ENCODE measurements around the gene CHAT.

The CHAT gene

GRCh38 chr10:49632406-49633317 lies 18.8 kb downstream of the CHAT start:
- no peak for DNase-seq

DNA sequence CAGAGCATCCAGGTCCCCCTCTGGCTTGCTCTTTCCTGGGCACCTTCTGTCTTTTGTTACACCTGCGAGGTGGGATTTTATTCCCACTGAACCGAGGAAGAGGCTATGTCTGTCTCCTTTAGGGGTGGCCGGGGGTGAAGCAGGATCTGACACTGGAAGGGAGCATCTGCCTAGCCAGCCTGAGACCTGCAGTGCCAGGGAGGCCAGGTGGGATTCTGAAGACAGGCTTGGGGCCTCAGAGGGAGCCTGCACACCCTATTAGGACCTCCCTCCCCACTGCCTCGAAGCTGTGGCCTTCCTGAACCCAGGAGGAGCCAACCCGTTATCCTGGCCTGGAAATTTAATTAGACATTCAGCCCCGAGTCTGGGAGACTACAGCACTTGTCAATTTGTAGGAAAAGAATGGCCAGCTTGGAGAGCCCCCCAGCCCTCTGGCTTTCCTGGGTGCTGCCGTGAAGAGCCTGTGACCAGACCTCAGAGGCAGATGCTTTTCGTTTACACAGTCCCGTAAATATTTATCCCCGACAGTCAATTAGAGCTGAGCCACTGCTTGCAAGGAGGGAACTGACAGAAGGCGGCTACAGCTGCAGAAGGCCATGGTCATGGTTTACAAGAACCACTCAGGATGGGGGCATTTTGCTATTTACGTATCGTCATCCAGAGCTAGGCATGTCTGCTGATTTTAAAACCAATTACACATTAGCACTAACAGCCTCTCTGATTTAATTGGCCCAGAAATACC lies 19.7 kb downstream of the CHAT start:
- no peak for DNase-seq

DNA sequence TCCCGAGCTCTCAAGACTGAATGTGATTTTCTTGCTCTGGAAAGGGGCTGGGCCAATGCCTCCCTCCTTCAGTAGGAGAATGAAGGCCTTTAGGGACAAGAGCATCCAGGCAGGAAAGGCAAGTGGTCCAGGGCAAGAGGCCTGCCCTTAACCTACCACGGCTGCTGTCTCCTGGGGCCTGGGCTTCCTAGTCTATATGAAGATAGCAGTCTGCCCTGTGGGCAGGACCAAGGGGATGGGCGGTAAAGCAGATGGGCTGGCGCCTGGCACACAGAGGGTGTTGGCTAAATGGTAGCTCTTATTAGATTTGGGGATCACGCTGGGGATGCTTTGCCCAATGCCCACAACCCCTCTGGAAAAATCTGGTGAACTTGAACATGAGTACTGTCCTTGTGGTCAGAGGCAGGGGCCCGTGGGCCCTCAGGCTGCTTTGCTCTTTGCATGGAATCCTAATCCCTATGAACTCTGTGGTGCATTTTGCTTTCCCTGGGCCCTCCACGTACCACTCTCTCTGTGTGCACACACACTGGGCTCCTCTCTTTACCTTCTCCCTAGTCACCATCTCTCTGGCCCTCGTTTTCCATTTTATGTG lies 20.3 kb downstream of the CHAT start:
- DNase-seq: no peak

DNA sequence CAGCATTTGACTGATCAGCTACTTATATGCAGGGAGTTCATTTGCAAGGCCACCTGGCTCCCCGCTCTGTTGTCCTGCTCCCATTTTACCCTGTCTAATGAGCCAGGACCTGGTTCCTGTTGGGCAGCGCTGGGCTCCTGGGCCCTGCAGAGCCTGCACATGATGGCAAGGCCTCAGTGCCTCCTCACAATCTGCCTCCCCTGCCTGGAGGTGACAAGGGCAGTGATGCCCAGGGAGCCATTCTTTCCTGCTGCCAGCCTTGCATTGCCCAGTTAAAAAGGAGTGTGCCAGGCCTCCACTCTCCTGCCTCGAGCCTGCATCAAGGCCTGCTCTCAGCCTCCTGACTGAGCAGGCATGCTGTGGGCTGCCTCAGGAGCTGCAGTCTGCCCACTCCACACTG lies 28.5 kb downstream of the CHAT start:
- no peak for DNase-seq

GRCh38 chr10:49643241-49644034 lies 29.6 kb downstream of the CHAT start:
- no peak for DNase-seq

DNA sequence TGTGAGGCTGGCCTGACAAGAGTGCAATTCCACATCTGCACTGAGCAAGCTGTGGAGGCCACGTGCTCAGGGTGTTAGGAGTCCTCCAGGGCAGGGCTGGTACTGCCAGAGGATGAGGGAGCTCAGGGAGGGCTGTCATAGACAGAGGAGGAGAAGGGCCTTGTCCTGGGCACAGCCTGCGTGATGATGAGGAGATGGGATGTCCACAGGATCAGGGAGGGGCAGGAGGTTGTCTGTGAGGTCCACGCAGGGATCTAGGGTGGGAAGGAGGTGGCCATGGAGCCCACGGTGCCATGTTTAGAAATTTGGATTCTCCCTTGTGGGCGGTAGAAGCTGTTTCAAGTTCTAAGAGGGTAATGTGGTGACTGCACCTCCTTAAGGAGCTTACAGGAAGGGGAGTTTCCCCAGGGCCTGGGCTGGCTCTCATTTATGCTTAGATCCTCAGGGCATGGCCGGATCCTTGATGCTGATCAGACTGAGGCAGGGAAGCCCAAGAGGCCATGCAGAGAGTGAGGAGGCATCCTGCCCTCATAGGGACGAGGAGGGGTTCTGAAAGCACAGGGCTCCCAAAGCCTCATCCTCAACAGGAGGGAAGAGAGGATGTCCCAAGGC lies 30.3 kb downstream of the CHAT start:
- no peak for DNase-seq

- DNase-seq: no peak
Observed at GRCh38 chr10:49645417-49645816, 31.6 kb downstream of the CHAT start.

DNA sequence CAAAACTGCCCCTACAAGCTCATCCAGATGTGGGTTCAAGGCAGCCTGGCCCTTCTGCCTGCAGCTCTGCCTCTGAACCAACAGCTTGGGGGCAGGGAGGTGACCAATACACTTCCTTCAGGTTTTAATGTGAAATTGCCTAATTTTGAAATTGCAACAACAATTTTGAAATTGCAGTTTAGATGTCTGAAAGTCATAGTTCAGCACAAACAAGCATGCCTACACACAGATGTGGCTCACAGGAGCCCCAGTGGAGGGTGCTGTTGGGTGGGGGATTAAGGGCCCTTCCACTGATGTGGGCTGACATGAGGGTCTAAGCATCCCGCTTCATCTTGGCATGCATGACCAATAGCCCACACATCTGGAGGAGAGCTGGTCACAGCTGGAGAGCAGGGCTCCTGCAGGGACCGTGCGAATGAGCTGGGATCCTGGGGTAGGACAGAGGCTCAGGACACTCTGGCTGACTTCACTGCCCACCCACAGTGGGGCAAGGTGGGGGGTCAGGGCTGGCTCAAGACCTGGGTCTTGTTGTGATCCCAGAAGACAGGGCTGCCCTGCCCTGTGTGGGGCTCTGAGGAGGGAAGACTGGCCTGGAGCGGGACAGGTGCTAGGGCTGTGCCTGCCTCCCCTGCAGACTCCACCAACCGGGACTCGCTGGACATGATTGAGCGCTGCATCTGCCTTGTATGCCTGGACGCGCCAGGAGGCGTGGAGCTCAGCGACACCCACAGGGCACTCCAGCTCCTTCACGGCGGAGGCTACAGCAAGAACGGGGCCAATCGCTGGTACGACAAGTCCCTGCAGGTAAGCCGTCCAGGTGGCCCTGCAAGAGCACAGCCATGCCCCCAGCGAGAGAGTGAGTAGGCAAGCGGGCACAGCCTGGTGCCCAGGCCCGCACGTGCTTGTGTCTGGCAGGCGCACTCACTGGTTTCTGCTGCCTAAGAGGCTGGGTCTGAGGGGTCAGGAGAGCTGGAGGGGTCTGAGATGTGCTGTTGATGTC lies 32.3 kb downstream of the CHAT start:
- no peak for DNase-seq

GRCh38 chr10:49647554-49647953 lies 33.7 kb downstream of the CHAT start:
- DNase-seq: no peak

DNA sequence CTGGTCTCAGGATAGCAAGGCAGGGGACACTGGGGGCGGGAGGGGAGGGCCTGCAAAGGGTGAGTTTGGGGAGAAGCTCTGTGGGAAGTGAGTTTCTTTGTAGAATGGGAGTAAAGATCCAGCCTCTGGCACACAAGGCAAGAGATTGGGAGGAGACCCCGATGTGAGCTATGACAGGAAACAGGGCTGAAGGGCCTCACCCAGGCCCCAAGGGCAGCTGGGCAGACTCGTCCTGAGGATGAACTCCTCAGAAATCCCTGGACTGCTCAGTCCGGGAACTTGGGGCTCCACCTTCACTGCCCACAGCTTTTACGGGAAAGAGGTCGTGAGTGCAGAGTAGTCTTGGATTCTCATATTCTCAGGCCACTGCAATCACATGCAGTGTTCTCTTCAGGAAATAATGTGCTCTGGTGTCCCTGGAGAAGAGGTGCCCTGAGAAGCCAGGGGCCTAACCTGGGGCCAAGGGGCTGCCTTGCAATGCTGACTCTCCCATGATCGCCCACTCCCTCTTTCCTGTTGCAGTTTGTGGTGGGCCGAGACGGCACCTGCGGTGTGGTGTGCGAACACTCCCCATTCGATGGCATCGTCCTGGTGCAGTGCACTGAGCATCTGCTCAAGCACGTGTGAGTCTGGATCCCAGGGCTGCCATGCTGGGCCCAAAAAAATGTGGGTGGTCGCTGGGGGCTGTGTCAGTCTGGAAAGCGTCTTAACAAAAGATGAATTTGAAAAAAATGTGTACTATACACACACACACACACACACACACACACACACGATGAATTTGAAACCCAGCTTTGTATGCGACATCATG lies 34.4 kb downstream of the CHAT start:
- no peak for DNase-seq

GRCh38 chr10:49649294-49649693 lies 35.5 kb downstream of the CHAT start:
- no peak for DNase-seq

DNA sequence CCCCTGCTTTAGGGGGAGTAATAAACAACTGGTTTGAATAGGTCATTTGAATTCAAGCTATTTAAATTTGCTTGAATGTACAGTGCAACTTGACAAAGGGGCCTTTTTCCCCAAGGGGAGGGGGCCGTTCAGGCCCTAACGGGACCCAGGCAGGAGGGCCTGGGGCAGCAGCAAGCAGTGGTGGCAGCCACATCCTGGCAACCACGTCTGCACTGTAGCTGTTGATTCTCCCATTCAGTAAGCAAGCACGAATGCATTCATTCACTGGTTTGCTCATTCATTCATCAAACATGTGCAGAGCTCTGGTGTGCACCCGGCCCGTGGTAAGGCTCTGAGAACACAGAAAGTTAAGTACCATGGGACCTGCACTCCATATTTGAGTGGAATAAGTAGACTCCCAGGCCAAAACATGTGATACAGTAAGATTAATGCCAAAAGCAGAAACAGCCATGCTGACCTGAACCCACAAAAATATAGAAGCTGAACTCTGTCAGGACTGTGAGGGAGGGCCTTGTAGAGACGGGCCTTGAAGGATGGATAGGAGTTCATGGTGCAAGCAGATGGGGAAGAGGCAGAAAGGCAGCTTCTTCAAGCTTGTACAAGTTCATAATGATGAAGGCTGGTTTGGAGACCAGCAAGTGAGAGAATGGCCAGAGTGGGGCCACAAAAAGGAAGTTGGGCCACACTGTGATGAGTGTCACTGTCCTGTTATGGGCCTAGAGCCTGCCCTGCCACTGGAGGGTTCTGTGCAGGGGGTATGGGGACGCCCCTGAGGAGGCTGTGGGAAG lies 36.3 kb downstream of the CHAT start:
- DNase-seq: no peak

DNA sequence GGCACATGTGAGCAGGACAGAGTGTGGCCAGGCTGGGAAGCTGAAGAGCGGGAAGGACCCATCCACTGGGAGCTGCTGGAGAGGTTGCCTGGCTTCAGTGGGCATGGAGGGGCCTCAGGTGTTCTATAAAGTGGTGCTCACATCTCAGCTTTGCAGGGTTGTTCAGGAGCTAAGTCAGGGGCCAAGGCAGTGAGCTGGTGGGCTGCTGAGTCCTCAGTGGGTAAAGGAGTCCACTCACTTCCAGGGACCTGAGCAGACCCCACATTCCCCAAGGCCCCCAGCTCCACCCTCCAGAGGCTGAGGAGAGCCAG lies 36.8 kb downstream of the CHAT start:
- DNase-seq: no peak

GRCh38 chr10:49651039-49651835 lies 37.4 kb downstream of the CHAT start:
- DNase-seq: no peak

DNA sequence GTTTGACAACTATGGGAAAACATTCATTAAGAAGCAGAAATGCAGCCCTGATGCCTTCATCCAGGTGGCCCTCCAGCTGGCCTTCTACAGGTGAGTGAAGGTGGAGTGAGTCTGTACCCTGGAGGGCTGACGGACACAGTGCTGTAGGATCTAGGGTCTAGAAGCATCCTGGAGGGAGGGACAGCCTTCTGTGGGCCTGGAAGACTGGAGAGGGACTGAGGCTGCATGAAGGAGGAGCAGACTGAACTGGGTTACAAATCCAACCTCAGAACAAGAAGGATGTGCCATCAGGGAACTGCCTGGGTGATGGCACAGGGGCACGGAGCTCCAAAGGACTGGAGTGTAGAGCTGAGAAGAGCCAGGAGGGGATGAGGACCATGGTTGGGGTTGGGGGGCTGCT lies 38.1 kb downstream of the CHAT start:
- no peak for DNase-seq

GRCh38 chr10:49652421-49653272 lies 38.8 kb downstream of the CHAT start:
- DNase-seq: no peak

GRCh38 chr10:49653273-49653929 lies 39.6 kb downstream of the CHAT start:
- DNase-seq: no peak

Data from NCI-H1436 treated with DMSO at 0.1 percent for 48 hours (cell line).